PC-9 (cell line): ENCODE data around the gene CD19. TPM values are rescaled to one million over a fixed set of nuclear protein-coding genes. Genes with fewer than 3 reads are reported as not detected.

Experiments used
- BruUV-seq: library from RNA; stranded (reverse); fragments of 400-500 nt; replicated peaks from 2 replicates; lab custom pipeline; 2021; lab: Mats Ljungman, UMichigan
- CTCF ChIA-PET: fragments of 300-600 bp; sonication (Branson Sonifier 250); formaldehyde crosslinking; loops from one replicate; lab custom pipeline; 2022; ENCODE audit warnings: antibody characterized with exemption; lab: Charles Lee
- POLR2A ChIA-PET: fragments of 300-600 bp; sonication (Branson Sonifier 250); formaldehyde crosslinking; loops from one replicate; lab custom pipeline; 2022; ENCODE audit warnings: antibody characterized with exemption; ENCODE audit not compliant: unreplicated experiment; lab: Charles Lee
- DNase-seq, 2 experiments: peaks; one replicate each; pipeline versions ENCODE4 v3.0.0 to v3.0.0-alpha.2; 2015 to 2022; ENCODE audit warnings: mixed read lengths in 1 of 2
- H2AFZ ChIP-seq: fragments of 200-600 bp; sonication (generic); 2 replicates; pipeline ENCODE4 v1.8.1; 2017; ENCODE audit warnings: antibody characterized with exemption
- H3F3A ChIP-seq: fragments of 200-600 bp; sonication (generic); 2 replicates; pipeline ENCODE4 v1.8.1; 2017; ENCODE audit warnings: antibody characterized with exemption, mild to moderate bottlenecking, low read depth; ENCODE audit not compliant: insufficient read depth
- H3K27ac ChIP-seq: fragments of 200-600 bp; sonication (generic); 2 replicates; pipeline ENCODE4 v1.6.1; 2016; ENCODE audit warnings: mixed run types
- H3K27me3 ChIP-seq: fragments of 200-600 bp; sonication (generic); 2 replicates; pipeline ENCODE4 v1.6.1; 2016; ENCODE audit warnings: low read depth, mixed run types; ENCODE audit not compliant: insufficient read depth
- H3K36me3 ChIP-seq: fragments of 200-600 bp; sonication (generic); 2 replicates; pipeline ENCODE4 v1.6.1; 2016; ENCODE audit warnings: low read depth, mixed run types
- H3K4me1 ChIP-seq: fragments of 200-600 bp; sonication (generic); replicated peaks from 2 replicates; pipeline ENCODE4 v1.6.1; 2016; ENCODE audit warnings: mixed run types; ENCODE audit not compliant: insufficient read depth
- H3K4me2 ChIP-seq: fragments of 200-600 bp; sonication (generic); 2 replicates; pipeline ENCODE4 v1.6.1; 2017; ENCODE audit warnings: mixed run types
- H3K4me3 ChIP-seq: fragments of 200-600 bp; sonication (generic); 2 replicates; pipeline ENCODE4 v1.6.1; 2016; ENCODE audit warnings: mixed run types
- H3K79me2 ChIP-seq: fragments of 200-600 bp; sonication (generic); 2 replicates; pipeline ENCODE4 v1.6.1; 2017; ENCODE audit warnings: low read depth, mixed run types
- H3K9me2 ChIP-seq: fragments of 200-600 bp; sonication (generic); 2 replicates; pipeline ENCODE4 v1.8.1; 2017; ENCODE audit warnings: mild to moderate bottlenecking; ENCODE audit not compliant: insufficient read depth
- H3K9me3 ChIP-seq: fragments of 200-600 bp; sonication (generic); 2 replicates; pipeline ENCODE4 v1.8.1; 2016; ENCODE audit warnings: low read depth; ENCODE audit not compliant: insufficient read depth
- H4K20me1 ChIP-seq: fragments of 200-600 bp; sonication (generic); 2 replicates; pipeline ENCODE4 v1.8.1; 2017; ENCODE audit not compliant: insufficient read depth
- EZH2 ChIP-seq: fragments of 200-600 bp; sonication (generic); IDR thresholded peaks from 2 replicates; pipeline ENCODE4 v1.8.0; 2017; ENCODE audit warnings: antibody characterized with exemption, low read depth
- intact Hi-C: fragments of 100-400 bp; cut with micrococcal nuclease; formaldehyde crosslinking; loops from one replicate; pipeline ENCODE4 v1.10.0; 2022; ENCODE audit not compliant: unreplicated experiment
- total RNA-seq: library from RNA; stranded (reverse); gene quantifications from 2 replicates; pipeline ENCODE4 v1.2.3, GENCODE V29; 2021
- TF ChIP-seq, protein P1 (sequence below): fragments of 200-600 bp; sonication (generic); conservative IDR thresholded peaks from 2 replicates; pipeline ENCODE4 v1.6.1; 2017; ENCODE audit warnings: mixed run types, antibody characterized with exemption, mild to moderate bottlenecking, moderate library complexity

CD19 gene
- total RNA-seq, 1 experiment from 2014 or later: not detected

- no peaks in the 10 kb centered on the region for H3K9me2 ChIP-seq
- POLR2A ChIA-PET: interaction anchor here (0.6 to 0.7 kb wide), 2 partner anchors 13 to 26 kb away, joined by 3 read pairs; no protein-coding TSS in a partner anchor
- intact Hi-C loops: loop anchor here (5.0 kb wide), 1 partner anchor 37 kb away; no protein-coding TSS in a partner anchor
- peaks cover 7% of the 10 kb centered on the region for H3K36me3 ChIP-seq
- no peak overlapping the region for H3K4me3 ChIP-seq
- no peaks in the 10 kb centered on the region for H3K79me2 ChIP-seq
- TF ChIP-seq EZH2: no peak
- BruUV-seq: no TSS peak
- no peak overlapping the region for H2AFZ ChIP-seq
- peak; percentile 59 to 84 for DNase-seq
- peaks cover 15% of the 10 kb centered on the region for H3K4me1 ChIP-seq
- H3K27me3 ChIP-seq: no peaks in the 10 kb centered on the region
- H3F3A ChIP-seq: peaks cover 33% of the 10 kb centered on the region
- no peaks in the 10 kb centered on the region for H4K20me1 ChIP-seq
- no peaks in the 10 kb centered on the region for H3K9me3 ChIP-seq
- no peak overlapping the region for H3K4me2 ChIP-seq
- H3K27ac ChIP-seq: peak overlapping the region; percentile 72
- CTCF ChIA-PET: interaction anchor here (0.6 to 1.1 kb wide), 2 partner anchors 29 to 40 kb away, joined by 3 to 5 read pairs; partner anchors contain the start of gene NFATC2IP
These were observed 21.4 kb upstream of the CD19 start for GRCh38 chr16:28910086-28911031.

GRCh38 chr16:28912558-28912957, 19.2 kb upstream of the CD19 start:
- CTCF ChIA-PET: interaction anchor here (0.6 kb wide), 1 partner anchor 60 kb away, joined by 10 read pairs; no protein-coding TSS in a partner anchor
- DNase-seq: no peak
- no peaks in the 10 kb centered on the region for H3K27me3 ChIP-seq
- H3K4me2 ChIP-seq: no peak overlapping the region
- H3K79me2 ChIP-seq: no peaks in the 10 kb centered on the region
- no peaks in the 10 kb centered on the region for H3K9me3 ChIP-seq
- peaks cover 15% of the 10 kb centered on the region for H3K4me1 ChIP-seq
- H3K36me3 ChIP-seq: peaks cover 7% of the 10 kb centered on the region
- POLR2A ChIA-PET: interaction anchor here (0.6 kb wide), 2 partner anchors 38 to 85 kb away, joined by 4 to 7 read pairs; no protein-coding TSS in a partner anchor
- H3K4me3 ChIP-seq: no peak overlapping the region
- no peaks in the 10 kb centered on the region for H4K20me1 ChIP-seq
- TF ChIP-seq EZH2: no peak
- TF ChIP-seq, protein P1, sequence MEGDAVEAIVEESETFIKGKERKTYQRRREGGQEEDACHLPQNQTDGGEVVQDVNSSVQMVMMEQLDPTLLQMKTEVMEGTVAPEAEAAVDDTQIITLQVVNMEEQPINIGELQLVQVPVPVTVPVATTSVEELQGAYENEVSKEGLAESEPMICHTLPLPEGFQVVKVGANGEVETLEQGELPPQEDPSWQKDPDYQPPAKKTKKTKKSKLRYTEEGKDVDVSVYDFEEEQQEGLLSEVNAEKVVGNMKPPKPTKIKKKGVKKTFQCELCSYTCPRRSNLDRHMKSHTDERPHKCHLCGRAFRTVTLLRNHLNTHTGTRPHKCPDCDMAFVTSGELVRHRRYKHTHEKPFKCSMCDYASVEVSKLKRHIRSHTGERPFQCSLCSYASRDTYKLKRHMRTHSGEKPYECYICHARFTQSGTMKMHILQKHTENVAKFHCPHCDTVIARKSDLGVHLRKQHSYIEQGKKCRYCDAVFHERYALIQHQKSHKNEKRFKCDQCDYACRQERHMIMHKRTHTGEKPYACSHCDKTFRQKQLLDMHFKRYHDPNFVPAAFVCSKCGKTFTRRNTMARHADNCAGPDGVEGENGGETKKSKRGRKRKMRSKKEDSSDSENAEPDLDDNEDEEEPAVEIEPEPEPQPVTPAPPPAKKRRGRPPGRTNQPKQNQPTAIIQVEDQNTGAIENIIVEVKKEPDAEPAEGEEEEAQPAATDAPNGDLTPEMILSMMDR: no peak
- H3F3A ChIP-seq: peaks cover 44% of the 10 kb centered on the region
- H2AFZ ChIP-seq: no peak overlapping the region
- intact Hi-C loops: loop anchor here (5.0 kb wide), 1 partner anchor 35 kb away; no protein-coding TSS in a partner anchor
- H3K27ac ChIP-seq: no peak overlapping the region
- no peaks in the 10 kb centered on the region for H3K9me2 ChIP-seq
- no TSS peak for BruUV-seq

DNA sequence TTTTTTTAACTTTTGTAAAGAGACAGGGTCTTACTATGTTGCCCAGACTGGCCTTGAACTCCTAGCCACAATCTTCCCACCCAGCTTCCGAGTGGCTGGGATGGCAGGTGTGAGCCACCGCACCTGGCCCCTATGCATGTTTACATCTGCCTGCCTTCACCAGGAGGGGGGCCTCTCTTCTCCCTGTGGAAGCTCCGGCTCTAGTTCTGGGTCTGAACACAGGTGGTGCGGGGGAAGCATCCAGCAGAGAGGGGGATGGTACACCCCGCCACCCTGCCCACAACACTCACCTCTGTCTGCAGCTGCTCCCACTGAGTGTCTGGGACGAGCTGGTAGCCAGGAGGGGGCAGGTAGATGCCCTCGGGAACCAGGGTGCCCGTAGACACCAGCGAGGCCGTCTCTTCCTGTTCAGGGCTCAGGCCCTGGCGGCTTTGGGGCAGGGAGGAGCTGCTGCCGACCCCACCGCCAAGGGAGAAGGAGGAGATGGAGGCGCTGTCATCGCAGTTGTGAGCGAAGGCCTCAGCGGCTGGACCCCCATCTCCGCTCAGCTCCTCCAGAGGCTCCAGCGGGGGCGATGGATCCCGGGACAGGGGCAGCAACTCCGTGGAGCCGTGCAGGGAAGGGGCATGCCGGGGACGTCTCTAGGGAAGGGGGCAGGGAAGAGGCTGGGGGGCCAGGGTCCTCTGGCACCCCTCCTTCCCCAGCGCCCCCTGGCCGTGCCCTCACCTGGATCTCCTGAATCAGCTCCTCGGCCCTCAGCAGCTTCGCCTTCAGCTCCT, 17.6 kb upstream of the CD19 start:
- TF ChIP-seq, protein P1: no peak
- no peak for TF ChIP-seq EZH2
- Histone ChIP-seq H3K4me3 (no peak overlapping the region), H3K27me3 (no peaks in the 10 kb centered on the region), H2AFZ (no peak overlapping the region), H3K79me2 (no peaks in the 10 kb centered on the region), H3F3A (peaks cover 56% of the 10 kb centered on the region), H3K9me3 (no peaks in the 10 kb centered on the region), H4K20me1 (no peaks in the 10 kb centered on the region), H3K9me2 (no peaks in the 10 kb centered on the region), H3K4me2 (no peak overlapping the region), H3K36me3 (no peaks in the 10 kb centered on the region; the same call in 1 of the 2 replicates), H3K4me1 (peaks cover 15% of the 10 kb centered on the region), H3K27ac (no peak overlapping the region)
- no TSS peak for BruUV-seq
- ChIA-PET POLR2A (no interaction called here), CTCF (no interaction called here)
- intact Hi-C loops: loop anchor here (5.0 kb wide), 1 partner anchor 33 kb away; no protein-coding TSS in a partner anchor
- no peak for DNase-seq
